ENCODE results near the gene HGD. TPM values are rescaled to one million over a fixed set of nuclear protein-coding genes. Genes with fewer than 3 reads are reported as not detected.
A peak's percentile ranks its signal among the peaks of the same experiment; 100 is the strongest.

HGD gene
- total and polyA plus RNA-seq, 2 of the 13 experiments (the other 11 are each of a cell fraction or from before 2014, with no cell fraction given): 265 to 398 TPM

DNA sequence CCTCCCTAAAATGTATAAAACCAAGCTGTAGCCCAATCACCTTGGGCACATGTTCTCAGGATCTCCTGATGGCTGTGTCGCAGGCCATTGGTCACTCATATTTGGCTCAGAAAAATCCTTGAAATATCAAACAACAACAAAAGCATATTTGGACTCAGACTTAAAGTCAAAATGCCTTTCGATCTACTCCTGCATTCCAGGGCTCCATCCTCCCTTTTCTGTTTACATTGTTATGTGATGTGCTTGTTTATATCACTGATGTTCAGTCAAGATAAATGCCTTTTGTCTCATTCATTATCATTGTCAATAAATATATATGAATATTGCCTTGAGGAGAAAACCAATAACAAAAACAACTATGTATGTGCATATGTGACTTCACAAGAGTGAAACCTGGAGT lies 31.7 kb downstream of the HGD start:
- H4K20me1 ChIP-seq (ENCODE audit: insufficient read depth, low read length): peaks cover 11% of the 10 kb centered on the region; the same call in 1 of the 2 replicates
- H3K27me3 ChIP-seq (ENCODE audit: control insufficient read depth in 1 of 2, insufficient read depth in 2 of 2, low read length in 2 of 2): no peaks in the 10 kb centered on the region
- ChIA-PET CTCF (ENCODE audit: low intra/inter-chr PET ratio, low total read pairs) (no interaction called here), POLR2A (interaction anchor here (1.1 kb wide), 1 partner anchor 92 kb away, joined by 3 read pairs; the partner anchor contains the start of gene GTF2E1)
- WGBS (ENCODE audit: low lambda C conversion rate): 86% methylated on average over 2 of the region's 2 CpGs
- BruUV-seq (replicated peaks): no TSS peak
- H3K36me3 ChIP-seq (replicated peaks in 1 of 2; ENCODE audit: control insufficient read depth in 1 of 2, insufficient read depth in 2 of 2, low read length in 2 of 2): peaks cover 42 to 89% of the 10 kb centered on the region in 2 experiments
- peak overlapping the region; percentile 51 for H3K27ac ChIP-seq (ENCODE audit: extremely low read length, insufficient read depth, low read length)
- H3K9me3 ChIP-seq (ENCODE audit: low read length): no peaks in the 10 kb centered on the region
- H3K4me3 ChIP-seq (replicated peaks in 1 of 3; ENCODE audit: insufficient read depth in 1 of 3, low read depth in 2 of 3, low read length in 3 of 3): no peak overlapping the region
- intact Hi-C loops (cut with micrococcal nuclease; ENCODE audit: unreplicated experiment): no loop called here
- FAIRE-seq: no peak
- H3K79me2 ChIP-seq (ENCODE audit: insufficient read depth, low read length): no peaks in the 10 kb centered on the region
- H3K9ac ChIP-seq (ENCODE audit: insufficient read depth, low read depth, low read length): no peak overlapping the region
- DNase-seq (ENCODE audit: low spot score): no peak
- H3K4me2 ChIP-seq (ENCODE audit: low read depth, low read length): peak overlapping the region; percentile 28; the same call in 1 of the 2 replicates
- H3K4me1 ChIP-seq (ENCODE audit: insufficient read depth, low read length): peaks cover 26% of the 10 kb centered on the region
- in situ Hi-C loops (cut with HindIII; ENCODE audit: extremely low pct_ligation_motif_present, low pct_unique_long_range_greater_than_20kb): no loop called here
- peak; percentile 25 for ATAC-seq
- no peak overlapping the region for H2AFZ ChIP-seq (ENCODE audit: low read length)
- TF ChIP-seq TEAD3 (CRISPR knock-in tag; optimal IDR thresholded peaks at IDR 0.05; ENCODE audit: borderline replicate concordance) (peak; percentile 72), GABPA (IDR thresholded peaks at IDR 0.05; ENCODE audit: low read depth, low read length) (no peak), GABPA (CRISPR knock-in tag; IDR thresholded peaks at IDR 0.05; ENCODE audit: low read depth) (0 out of 2 replicates have a peak, but pooled peaks have one; percentile 25), MED1 (CRISPR knock-in tag; IDR thresholded peaks at IDR 0.05) (0 out of 2 replicates have a peak, but pooled peaks have one; percentile 6), SMAD9 (CRISPR knock-in tag; IDR thresholded peaks at IDR 0.05) (no peak)

GRCh38 chr3:120649830-120650233 lies 32.2 kb downstream of the HGD start:
- H2AFZ ChIP-seq (ENCODE audit: low read length): no peak overlapping the region
- peak overlapping the region; percentile 51 for H3K27ac ChIP-seq (ENCODE audit: extremely low read length, insufficient read depth, low read length)
- no peak overlapping the region for H3K9ac ChIP-seq (ENCODE audit: insufficient read depth, low read depth, low read length)
- H3K9me3 ChIP-seq (ENCODE audit: low read length): no peaks in the 10 kb centered on the region
- H3K4me2 ChIP-seq (ENCODE audit: low read depth, low read length): peak overlapping the region; percentile 28; the same call in 1 of the 2 replicates
- H3K36me3 ChIP-seq (replicated peaks in 1 of 2; ENCODE audit: control insufficient read depth in 1 of 2, insufficient read depth in 2 of 2, low read length in 2 of 2): peaks cover 44 to 89% of the 10 kb centered on the region in 2 experiments
- no peaks in the 10 kb centered on the region for H3K27me3 ChIP-seq (ENCODE audit: control insufficient read depth in 1 of 2, insufficient read depth in 2 of 2, low read length in 2 of 2)
- DNase-seq (ENCODE audit: low spot score) (peak; percentile 35), ATAC-seq (peak; percentile 75), FAIRE-seq (peak; percentile 82)
- peaks cover 26% of the 10 kb centered on the region for H3K4me1 ChIP-seq (ENCODE audit: insufficient read depth, low read length)
- H3K79me2 ChIP-seq (ENCODE audit: insufficient read depth, low read length): no peaks in the 10 kb centered on the region
- intact Hi-C loops (cut with micrococcal nuclease; ENCODE audit: unreplicated experiment) (no loop called here), in situ Hi-C loops (cut with HindIII; ENCODE audit: extremely low pct_ligation_motif_present, low pct_unique_long_range_greater_than_20kb) (no loop called here)
- no peak overlapping the region for H3K4me3 ChIP-seq (replicated peaks in 1 of 3; ENCODE audit: insufficient read depth in 1 of 3, low read depth in 2 of 3, low read length in 3 of 3)
- BruUV-seq (replicated peaks): no TSS peak
- H4K20me1 ChIP-seq (ENCODE audit: insufficient read depth, low read length): peaks cover 8% of the 10 kb centered on the region; the same call in 1 of the 2 replicates
- ChIA-PET CTCF (ENCODE audit: low intra/inter-chr PET ratio, low total read pairs) (no interaction called here), POLR2A (interaction anchor here (1.1 kb wide), 1 partner anchor 93 kb away, joined by 3 read pairs; the partner anchor contains the start of gene GTF2E1)
- 78% methylated on average over 3 of the region's 3 CpGs for WGBS (ENCODE audit: low lambda C conversion rate)
- TF ChIP-seq HHEX (CRISPR knock-in tag; IDR thresholded peaks at IDR 0.05) (no peak), CBX5 (CRISPR knock-in tag; IDR thresholded peaks at IDR 0.05; ENCODE audit: borderline replicate concordance) (no peak), TIGD3 (CRISPR knock-in tag; IDR thresholded peaks at IDR 0.05; ENCODE audit: borderline replicate concordance) (no peak), BCL6 (CRISPR knock-in tag; IDR thresholded peaks at IDR 0.05) (peak; percentile 73), SAP130 (CRISPR knock-in tag; IDR thresholded peaks at IDR 0.05; ENCODE audit: low read depth) (0 out of 2 replicates have a peak, but pooled peaks have one; percentile 22), IKZF5 (CRISPR knock-in tag; IDR thresholded peaks at IDR 0.05) (no peak), ZNF780A (CRISPR knock-in tag; IDR thresholded peaks at IDR 0.05) (no peak), NFYC (CRISPR knock-in tag; IDR thresholded peaks at IDR 0.05) (no peak), ARNT (IDR thresholded peaks at IDR 0.05) (no peak), NR2F2 (IDR thresholded peaks at IDR 0.05; ENCODE audit: borderline replicate concordance, low read depth) (no peak), RARA (CRISPR knock-in tag; IDR thresholded peaks at IDR 0.05) (peak; percentile 78), NFYB (CRISPR knock-in tag; IDR thresholded peaks at IDR 0.05) (no peak), ONECUT2 (CRISPR knock-in tag; IDR thresholded peaks at IDR 0.05) (no peak), CEBPG (CRISPR knock-in tag; IDR thresholded peaks at IDR 0.05) (no peak), SPEN (CRISPR knock-in tag; IDR thresholded peaks at IDR 0.05; ENCODE audit: low read depth) (no peak), RBFOX2 (IDR thresholded peaks at IDR 0.05; ENCODE audit: low read depth, low read length) (0 out of 2 replicates have a peak, but pooled peaks have one; percentile 19)

Measured in HepG2 (cell line).